T-helper 1 cell (primary cell): ENCODE measurements around the gene AASS.

Source experiments
- DNase-seq, 5 donors: peaks; one replicate each; pipeline ENCODE4 v3.0.0-alpha.2; 2012 to 2020

Gene AASS

DNA sequence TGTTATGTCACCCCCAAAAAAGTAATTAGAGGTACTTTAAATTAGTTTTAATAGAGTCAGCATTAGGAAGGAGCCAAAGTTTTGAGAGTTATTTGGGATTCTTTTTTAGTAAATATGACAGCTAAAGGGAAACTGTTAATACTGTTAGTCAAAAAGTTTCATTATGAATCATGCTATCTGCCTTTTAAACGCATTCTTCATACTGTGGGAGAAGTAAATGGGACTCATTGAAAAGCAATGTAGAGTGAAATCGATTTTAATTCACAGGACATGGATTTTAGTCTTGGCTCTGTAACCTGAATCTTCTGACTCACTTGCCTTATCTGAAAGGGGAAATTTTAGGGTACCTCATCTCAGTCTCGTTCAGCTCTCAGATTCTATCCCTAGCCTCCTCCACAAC, 105.1 kb downstream of the AASS start:
- no peak for DNase-seq

DNA sequence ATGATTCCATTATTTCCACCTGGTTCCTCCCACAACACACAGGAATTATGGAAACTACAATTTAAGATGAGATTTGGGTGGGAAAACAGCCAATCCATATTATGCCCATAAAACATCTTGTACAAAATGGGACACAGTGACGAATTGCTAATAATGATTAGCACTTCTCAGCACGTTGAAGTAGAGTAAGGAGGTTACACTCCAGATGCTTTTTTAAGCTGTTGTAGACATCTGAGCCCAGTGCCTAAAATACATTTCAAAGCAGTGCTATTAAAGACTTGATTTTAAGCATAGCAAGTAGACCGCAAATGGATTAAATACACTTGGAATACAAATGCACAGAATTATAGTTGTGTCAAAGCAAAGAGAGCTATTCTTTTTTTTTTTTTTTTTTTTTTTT, 105.9 kb downstream of the AASS start:
- DNase-seq: no peak

DNA sequence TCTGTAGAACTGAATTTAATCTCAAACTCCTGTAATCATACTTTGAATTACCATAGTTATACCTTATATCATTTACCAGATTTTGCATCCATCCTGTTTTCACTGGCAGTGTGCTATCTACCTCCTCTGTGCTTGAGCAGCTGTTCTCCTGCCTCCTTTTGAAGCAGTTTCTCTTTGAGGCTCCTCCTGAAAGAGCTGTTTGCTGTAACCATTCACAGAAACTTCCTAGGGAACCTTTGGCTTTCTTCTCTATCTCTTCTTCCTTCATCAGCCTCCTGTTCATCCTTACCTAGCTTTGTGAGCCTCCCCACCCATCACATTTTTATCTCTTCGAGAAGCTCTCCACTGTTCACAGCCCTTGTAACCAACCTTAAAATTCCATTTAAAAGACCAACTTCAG, 108.2 kb downstream of the AASS start:
- no peak for DNase-seq

DNA sequence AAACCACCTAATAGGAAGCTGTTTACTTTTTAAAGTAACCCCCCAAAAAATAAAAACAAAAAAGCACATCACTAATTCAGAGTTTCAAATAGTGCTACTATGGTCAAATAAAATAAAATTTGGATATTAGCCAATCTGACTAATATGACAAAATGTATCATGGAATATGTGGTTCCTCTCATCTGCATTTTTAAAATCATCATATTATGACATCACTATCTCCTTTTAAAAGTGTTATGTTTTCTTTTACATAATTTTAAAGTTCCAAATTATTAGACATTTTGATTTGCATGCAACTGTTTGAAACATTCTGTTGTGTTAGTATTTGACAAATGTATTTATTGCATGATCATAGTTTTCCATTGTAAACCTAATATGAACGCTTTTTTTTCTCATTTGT, 110.4 kb downstream of the AASS start:
- no peak for DNase-seq

DNA sequence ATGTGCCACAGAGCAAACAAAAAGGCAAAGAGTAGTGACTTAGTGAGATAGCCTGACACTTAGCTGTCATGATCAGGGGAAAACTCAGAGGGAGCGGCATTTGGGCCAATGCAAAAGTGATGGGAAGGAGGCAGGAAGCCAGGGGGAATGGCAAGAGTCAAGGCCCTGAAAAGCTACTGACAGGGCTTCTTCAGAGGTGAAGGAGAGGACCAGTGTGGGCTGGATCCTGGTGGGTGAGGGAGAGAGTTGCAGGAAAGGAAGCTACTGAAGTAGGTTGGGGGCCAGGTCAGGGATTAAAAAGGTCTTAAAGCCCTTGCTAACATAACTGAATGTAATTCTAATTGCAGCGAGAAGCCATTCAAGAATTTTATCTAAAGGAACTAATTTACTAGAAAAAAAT, 117.0 kb downstream of the AASS start:
- DNase-seq: no peak
